GM12891 (cell line): Measurements from ENCODE around the gene ITIH2.
"Not testable (repeated sequence)": the region's sequence is repeated elsewhere in the genome, so short reads cannot be mapped to it uniquely, and the experiment has no call there.

ENCODE experiments used
- DNase-seq: peaks from one replicate; pipeline ENCODE4 v3.0.0; 2011; ENCODE audit warnings: low spot score; ENCODE audit not compliant: insufficient read length
- FAIRE-seq: peaks from 2 replicates; lab custom pipeline; 2011; peaks lifted over from hg19 to GRCh38; lab: Jason Lieb, UNC
- PAX5 ChIP-seq: IDR thresholded peaks from 2 replicates; pipeline ENCODE4 v1.6.1; 2011; ENCODE audit warnings: low read length, moderate library complexity, mild to moderate bottlenecking; ENCODE audit not compliant: insufficient read depth, severe bottlenecking
- POLR2A ChIP-seq: IDR thresholded peaks from 2 replicates; pipeline ENCODE4 v1.6.1; 2011; ENCODE audit warnings: low read depth, low read length, control low read depth
- POLR2AphosphoS5 ChIP-seq: IDR thresholded peaks from 2 replicates; pipeline ENCODE4 v1.6.1; 2011; ENCODE audit warnings: low read depth, low read length, control low read depth
- POU2F2 ChIP-seq: IDR thresholded peaks from 2 replicates; pipeline ENCODE4 v1.6.1; 2011; ENCODE audit warnings: low read depth, mild to moderate bottlenecking, control low read depth, low read length, moderate library complexity
- SPI1 ChIP-seq: IDR thresholded peaks from 2 replicates; pipeline ENCODE4 v1.6.1; 2011; ENCODE audit warnings: low read depth, low read length, control low read depth
- TAF1 ChIP-seq: IDR thresholded peaks from 2 replicates; pipeline ENCODE4 v1.6.1; 2011; ENCODE audit warnings: low read depth, low read length, control low read depth

ITIH2 gene

DNA sequence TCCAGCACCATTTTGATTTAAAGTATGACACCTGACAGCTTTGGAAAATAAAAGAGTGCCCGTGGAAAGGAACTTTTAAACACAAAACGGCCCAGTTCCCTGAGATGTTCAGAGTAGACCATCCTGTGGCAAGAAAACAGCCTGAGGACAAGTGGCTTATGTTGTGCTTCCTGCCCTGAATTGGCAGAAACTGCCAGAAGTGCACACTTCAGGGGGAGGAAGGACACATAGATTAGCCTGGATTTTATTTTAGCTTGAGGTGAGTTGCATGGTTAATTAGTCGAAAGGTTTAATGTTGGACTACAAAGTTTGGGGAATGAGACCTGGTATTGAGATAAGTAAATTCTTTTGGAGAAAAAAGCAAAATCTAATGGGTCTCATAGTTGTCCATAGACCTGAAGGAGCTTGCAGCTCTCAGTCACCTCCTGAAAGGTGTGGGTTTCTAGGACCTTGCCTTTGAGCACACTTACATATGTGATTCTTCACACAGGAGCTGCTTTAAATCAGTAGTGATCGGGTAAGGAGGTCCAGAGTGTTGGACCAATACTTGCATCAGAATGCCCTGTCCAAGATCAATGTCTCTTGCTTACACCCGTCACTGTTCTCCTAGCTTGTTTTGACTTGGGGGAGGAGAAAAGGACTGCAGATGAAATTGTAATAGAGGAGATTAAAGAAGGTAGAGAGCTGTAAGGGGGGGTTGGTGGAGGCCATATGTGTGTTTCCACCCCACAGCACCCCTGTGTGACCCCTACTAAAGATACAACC lies 4.9 kb downstream of the ITIH2 start:
- TF ChIP-seq POLR2AphosphoS5 (no peak), PAX5 (no peak), TAF1 (no peak), POU2F2 (no peak), POLR2A (no peak), SPI1 (no peak)
- DNase-seq (no peak), FAIRE-seq (no peak)

DNA sequence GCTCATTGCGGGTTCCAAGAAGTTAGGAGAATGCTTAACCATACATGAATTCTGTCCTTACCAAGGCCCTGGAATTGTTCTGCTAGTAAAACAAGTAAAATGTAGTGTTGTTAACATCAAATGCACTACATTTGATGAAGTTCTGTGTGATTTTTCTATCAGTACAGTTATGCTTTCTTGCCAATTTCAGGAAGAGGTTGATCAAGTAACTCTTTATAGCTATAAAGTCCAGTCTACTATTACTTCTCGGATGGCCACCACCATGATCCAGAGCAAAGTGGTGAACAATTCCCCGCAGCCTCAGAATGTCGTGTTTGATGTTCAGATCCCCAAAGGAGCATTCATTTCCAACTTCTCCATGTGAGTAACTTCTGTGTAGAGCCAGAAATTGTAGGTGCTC lies 5.7 kb downstream of the ITIH2 start:
- no peak for FAIRE-seq
- TF ChIP-seq POU2F2 = no peak
- TF ChIP-seq SPI1 = no peak
- no peak for TF ChIP-seq POLR2AphosphoS5
- TF ChIP-seq PAX5 = no peak
- no peak for TF ChIP-seq POLR2A
- TF ChIP-seq TAF1 = no peak
- no peak for DNase-seq

DNA sequence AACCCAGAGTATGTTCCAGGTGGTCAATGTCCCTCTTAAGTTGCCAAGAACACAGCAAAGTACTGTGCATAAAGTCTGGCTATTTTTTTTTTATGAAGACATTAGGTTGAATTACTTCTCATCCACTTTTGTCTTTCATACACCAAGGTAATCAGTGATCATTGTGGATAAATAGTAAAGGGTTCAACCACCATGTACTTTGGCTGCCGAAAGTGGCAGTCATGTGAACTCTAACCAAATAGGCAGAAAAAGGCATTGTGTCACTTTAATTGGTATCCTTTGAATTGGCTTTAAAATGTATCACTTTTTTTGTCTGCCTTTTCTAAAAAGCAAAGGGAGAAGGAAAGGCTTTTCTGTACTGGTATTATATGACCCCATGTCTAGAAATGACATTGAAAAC lies 7.3 kb downstream of the ITIH2 start:
- FAIRE-seq (no peak), DNase-seq (no peak)
- TF ChIP-seq POLR2AphosphoS5 = no peak
- no peak for TF ChIP-seq POU2F2
- TF ChIP-seq SPI1 = no peak
- no peak for TF ChIP-seq PAX5

DNA sequence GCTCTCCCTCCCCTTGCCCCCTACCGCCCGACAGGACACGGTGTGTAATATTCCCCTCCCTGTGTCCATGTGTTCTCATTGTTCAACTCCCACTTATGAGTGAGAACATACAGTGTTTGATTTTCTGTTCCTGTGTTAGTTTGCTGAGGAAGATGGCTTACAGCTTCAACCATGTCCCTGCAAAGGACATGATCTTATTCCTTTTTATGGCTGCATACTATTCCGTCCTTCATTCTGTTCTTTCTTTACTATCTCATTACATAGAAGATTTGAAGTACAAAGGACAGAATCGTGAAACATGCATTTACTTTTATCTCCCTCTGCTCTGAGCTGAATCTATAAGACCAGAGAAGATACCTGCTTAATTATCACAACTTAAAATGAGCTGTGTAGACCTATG lies 8.0 kb downstream of the ITIH2 start:
- not testable (repeated sequence) for DNase-seq, FAIRE-seq

DNA sequence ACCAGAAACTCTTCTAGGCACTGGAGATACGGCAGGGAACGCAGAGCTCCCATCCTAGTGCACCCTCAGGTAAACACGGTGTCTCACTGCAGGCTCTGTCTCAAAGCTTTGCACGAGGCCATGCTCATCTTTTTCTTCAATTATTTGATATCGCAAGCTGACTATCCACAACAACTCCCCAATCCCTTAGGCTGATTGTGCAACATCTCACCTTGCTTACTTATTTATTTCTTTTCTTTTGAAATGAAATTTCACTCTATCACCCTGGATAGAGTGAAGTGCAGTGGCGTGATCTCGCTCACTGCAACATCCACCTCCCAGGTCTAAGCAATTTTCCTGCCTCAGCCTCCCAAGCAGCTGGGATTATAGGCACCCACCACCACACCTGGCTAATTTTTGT lies 12.4 kb downstream of the ITIH2 start:
- TF ChIP-seq POLR2A (no peak), SPI1 (no peak), POLR2AphosphoS5 (no peak), TAF1 (no peak)
- FAIRE-seq (no peak), DNase-seq (no peak)

DNA sequence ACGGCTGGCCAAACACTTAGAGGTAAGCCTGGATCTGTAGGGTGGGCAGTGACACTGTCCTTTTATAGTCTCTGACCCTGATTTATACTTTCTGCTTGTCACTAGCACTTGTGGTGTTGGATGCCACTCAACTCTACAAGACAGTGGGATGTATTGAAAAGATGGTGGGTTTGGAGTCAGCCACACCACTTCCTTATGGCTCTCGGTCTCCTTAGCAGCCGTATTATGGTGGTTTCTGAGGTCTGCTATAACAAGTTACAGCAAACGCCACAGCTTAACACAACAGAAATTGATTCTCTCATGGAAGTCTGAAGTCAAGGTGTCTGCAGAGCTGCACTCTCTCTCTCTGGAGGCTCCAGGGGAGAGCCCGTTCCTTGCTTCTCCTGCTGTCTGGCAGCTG lies 14.7 kb downstream of the ITIH2 start:
- DNase-seq = no peak
- FAIRE-seq = no peak
- no peak for TF ChIP-seq PAX5
- TF ChIP-seq POLR2A = no peak
- no peak for TF ChIP-seq SPI1
- TF ChIP-seq POLR2AphosphoS5 = no peak

DNA sequence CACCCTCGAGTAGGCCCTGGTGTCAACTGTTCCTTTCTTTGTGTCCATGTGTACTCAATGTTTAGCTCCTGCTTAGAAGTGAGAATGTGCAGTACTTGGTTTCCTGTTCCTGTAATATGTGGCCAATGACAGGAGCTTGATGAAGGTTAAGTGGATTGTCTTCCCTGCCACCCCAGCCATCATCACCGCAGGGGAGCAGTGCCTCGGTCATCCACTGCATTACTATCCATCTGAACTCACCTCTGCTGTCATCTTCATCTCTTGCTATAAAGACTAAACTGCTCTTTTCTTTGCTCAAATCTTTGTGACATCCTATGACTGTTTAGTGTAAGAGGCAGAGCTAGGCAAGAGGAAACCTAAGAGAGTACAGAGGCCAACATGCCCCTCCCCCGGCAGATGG lies 15.6 kb downstream of the ITIH2 start:
- DNase-seq (no peak), FAIRE-seq (no peak)
- no peak for TF ChIP-seq SPI1
- no peak for TF ChIP-seq PAX5
- TF ChIP-seq TAF1 = no peak
- TF ChIP-seq POU2F2 = no peak
- no peak for TF ChIP-seq POLR2A
- TF ChIP-seq POLR2AphosphoS5 = no peak

DNA sequence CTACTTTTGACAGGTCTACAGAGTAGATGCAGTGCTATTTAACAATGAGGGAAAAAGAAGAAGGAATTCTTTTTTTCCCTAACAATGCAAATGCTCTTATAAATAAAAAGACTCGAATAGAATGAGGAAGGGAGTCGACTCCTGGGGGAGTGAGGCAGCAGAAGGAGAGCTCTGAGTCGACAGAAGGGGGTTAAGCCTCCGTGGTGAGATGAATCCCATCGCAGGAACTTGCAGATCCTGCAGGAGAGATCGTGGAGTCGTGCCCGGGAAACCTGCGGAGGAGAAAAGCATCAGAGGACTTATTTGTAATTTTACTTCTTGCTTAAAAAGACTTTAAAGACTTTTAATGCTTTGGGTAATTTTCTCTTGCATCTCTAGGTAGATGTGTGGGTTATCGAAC lies 17.4 kb downstream of the ITIH2 start:
- TF ChIP-seq POLR2AphosphoS5 (no peak), SPI1 (no peak), TAF1 (no peak), POU2F2 (no peak), POLR2A (no peak), PAX5 (no peak)
- no peak for FAIRE-seq
- DNase-seq = no peak

DNA sequence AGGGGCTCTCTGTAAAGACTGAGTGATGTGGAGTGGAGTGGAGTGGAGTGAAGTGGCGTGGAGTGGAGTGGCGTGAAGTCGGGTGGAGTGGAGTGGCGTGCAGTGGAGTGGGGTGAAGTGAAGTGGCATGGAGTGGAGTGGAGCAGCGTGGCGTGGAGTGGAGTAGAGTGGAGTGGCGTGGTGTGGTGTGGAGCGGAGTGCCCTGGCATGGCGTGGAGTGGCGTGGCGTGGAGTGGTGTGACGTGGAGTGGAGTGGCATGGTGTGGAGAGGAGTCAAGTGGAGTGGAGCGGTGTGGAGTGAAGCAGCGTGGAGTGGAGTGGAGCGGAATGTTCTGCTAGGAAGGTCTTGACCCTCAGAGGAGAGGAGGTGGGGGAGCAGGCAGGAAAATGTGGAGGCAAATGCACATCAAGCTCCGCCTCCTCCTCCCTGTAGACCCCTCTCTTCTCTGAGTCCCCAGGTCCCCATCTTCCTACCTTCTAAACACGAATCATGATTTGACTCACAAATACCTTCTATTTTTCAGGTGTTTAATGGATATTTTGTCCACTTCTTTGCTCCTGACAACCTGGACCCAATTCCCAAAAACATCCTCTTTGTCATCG lies 19.9 kb downstream of the ITIH2 start:
- DNase-seq = no peak
- no peak for FAIRE-seq
- TF ChIP-seq POU2F2 (no peak), POLR2A (no peak), TAF1 (no peak), POLR2AphosphoS5 (no peak), PAX5 (no peak), SPI1 (no peak)

DNA sequence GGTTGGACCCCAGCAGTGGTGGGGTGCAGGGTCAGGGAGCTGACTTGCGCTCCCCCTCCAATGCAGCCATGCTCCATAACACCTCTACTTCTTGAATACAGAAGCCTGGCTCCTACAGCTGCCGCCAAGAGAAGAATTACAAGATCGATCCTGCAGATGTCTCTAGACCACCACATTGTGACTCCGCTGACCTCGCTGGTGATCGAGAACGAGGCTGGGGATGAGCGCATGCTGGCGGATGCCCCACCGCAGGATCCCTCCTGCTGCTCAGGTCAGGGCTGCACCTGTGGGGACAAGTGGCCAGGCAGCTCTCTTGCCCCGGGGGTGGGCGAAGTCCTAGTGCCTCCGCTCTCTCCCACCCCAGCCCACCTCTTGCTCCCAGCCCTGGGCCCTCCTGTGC lies 31.7 kb downstream of the ITIH2 start:
- DNase-seq = no peak
- TF ChIP-seq SPI1 (no peak), TAF1 (no peak), POLR2AphosphoS5 (no peak), POU2F2 (no peak), PAX5 (no peak), POLR2A (no peak)
- FAIRE-seq = no peak
